M059J (cell line): Measurements from ENCODE around the gene ST6GAL1. TPM values are rescaled to one million over a fixed set of nuclear protein-coding genes. Genes with fewer than 3 reads are reported as not detected.

Experiments used
- DNase-seq: peaks from one replicate; pipeline ENCODE4 v3.0.0-alpha.2; 2012; ENCODE audit warnings: low read depth
- total RNA-seq: library from RNA; depleted of rRNA; stranded (reverse); fragments of >200 nt; shearing (Covaris generic); gene quantifications from 2 replicates; pipeline ENCODE4 v1.2.3, GENCODE V29; 2014

The ST6GAL1 gene
- total RNA-seq, 1 experiment from 2014 or later, result 1.2 TPM

DNA sequence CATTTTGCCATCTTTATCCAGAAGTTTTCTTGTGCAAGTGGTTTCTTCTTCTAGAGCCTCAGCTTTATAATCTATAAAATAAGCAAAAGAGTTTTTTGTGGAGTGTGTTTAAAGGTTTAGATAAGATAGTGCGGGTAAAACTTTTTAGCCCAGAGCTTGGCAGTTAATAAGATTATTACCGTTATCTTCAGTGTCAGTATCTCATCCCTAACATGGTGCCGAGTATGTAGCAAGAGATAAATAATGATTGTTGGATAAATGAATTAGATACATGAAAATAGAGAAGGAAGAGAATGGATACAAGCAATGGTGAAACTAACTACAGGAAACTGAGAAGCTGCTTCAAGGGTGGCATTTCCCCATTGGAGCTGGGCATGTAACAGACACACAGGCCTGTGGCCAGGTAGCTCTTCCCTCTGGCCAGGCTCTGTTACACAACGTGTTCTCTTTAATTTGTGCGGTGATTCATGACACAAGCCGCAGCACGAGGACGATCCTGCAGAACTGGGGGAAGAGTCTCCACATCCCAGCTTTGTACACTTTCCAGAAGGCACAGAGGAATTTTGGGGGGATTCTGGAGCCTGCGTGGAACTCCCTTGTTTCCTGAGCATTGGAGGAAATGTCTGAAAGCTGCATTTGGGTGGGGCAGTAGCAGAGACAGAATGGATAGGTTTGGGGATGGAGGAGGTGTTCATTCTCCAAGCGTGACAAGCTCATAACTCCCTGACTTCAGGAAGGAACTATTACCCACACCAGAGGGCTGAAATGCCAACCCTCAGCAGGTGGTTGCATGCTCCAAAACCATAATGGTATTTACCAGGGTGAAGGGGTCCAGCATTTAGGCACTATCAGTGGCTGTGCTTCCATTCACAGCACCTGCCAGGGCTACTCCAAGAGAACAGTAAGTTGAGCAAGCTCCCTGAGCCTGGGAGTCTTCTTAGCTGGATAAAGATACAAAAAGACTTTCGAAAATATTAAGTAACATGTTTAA, 14.2 kb upstream of the ST6GAL1 start:
- no peak for DNase-seq

GRCh38 chr3:186917512-186918312, 12.6 kb upstream of the ST6GAL1 start:
- no peak for DNase-seq

- no peak for DNase-seq
Measured at GRCh38 chr3:186920301-186920700, 10.0 kb upstream of the ST6GAL1 start.

GRCh38 chr3:186920796-186921195, 9.5 kb upstream of the ST6GAL1 start:
- DNase-seq, result no peak

GRCh38 chr3:186921578-186921977, 8.7 kb upstream of the ST6GAL1 start:
- no peak for DNase-seq

DNA sequence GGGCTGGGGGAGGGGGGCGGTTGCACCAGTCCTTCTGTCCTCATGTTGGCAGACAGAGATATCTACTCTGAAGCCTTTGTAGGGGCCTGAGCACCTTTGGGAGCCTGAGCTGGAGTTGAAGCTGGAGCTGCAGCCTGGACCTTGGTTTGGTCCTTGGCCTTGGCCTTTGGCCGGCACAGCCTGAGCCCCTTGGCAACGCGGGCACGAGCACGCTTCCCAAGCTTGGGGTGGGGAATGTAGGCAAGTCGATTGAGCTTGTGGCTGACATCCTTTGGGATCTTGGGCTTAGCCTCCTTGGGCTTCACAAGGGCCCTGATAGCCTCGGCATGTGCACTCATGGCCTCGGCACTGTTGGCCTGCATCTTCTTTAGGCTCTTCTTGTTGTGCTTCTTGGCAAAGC, 8.1 kb upstream of the ST6GAL1 start:
- no peak for DNase-seq

DNA sequence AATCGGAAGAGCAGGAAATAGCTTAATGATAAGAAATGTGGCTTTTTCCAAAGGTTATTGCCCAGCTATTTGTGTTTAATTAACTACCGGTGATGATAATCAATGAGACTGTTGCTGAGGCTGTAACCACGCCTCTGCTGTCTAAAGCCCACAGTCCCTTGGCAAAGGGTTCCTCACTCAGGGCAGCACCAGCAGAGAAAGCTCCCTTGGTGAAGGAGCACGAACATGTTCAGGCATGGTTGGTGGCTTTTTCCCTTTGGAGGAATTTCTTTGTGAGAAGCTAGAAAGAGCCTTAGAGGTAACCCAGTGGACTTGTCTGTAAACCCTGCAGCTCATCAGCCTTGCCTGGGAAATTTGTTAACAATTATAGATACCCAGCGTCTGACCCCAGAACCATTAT, 7.5 kb upstream of the ST6GAL1 start:
- no peak for DNase-seq

DNA sequence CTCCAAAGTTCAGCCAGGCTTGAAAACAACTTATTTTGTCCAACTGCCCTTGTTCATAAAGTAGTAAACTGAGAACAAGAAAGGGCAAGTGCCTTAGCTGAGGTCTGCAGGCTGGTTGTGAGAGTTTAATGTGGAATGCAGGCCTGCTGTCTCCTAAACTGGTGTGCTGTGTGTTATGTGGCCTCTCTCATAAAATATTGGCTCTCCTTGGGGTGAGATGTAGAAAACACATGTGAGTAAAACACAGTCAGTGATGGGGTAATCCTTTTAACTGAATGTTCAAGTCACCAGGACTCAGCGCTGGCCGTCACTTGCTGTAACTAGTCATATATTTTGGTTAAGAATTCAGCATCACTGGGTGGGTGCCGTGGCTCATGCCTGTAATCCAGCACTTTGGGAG, 7.1 kb upstream of the ST6GAL1 start:
- DNase-seq, result no peak

DNA sequence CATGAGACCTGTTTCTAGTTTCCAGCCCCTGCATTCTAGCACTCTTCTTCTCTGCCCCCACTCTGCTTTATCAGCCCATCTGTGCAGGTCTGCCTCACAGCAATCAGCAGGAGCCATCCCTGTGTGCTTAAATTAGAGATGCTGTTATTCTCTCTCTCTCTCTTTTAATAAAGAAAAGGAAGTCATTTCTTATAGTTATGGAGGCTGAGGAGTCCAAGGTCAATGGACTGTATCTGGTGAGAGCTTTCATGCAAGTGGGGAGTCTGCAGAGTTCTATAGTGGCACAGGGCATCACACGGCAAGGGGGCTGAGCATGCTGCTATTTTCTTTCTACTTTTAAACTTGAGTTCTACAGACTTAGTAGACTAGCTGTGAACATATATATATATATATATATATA, 4.5 kb upstream of the ST6GAL1 start:
- DNase-seq, result no peak

GRCh38 chr3:186929186-186929585, 1.1 kb upstream of the ST6GAL1 start:
- peak; percentile 23 for DNase-seq

DNA sequence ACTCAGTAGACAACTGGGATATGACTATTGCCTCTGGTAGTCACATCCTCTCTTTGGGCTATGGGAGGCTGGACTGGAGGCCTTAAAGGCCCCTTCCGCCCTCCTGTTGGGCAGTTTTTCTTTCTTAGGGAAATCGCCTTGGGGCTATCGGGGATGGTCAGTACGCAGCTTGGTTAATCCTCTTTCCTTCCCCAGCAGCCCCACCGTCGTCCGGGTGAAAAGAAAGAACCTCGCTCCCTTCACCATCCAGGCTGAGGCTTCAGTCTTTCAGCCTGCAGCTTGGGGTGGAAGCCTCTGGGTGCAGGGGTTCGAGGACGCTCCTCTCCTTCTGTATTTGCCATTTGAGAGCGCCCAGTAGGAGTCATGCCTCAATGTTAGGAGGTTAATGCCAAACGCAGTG, 641 bp upstream of the ST6GAL1 start:
- no peak for DNase-seq

GRCh38 chr3:186930641-186931531, 560 bp downstream of the ST6GAL1 start:
- DNase-seq, result peak; percentile 72

DNA sequence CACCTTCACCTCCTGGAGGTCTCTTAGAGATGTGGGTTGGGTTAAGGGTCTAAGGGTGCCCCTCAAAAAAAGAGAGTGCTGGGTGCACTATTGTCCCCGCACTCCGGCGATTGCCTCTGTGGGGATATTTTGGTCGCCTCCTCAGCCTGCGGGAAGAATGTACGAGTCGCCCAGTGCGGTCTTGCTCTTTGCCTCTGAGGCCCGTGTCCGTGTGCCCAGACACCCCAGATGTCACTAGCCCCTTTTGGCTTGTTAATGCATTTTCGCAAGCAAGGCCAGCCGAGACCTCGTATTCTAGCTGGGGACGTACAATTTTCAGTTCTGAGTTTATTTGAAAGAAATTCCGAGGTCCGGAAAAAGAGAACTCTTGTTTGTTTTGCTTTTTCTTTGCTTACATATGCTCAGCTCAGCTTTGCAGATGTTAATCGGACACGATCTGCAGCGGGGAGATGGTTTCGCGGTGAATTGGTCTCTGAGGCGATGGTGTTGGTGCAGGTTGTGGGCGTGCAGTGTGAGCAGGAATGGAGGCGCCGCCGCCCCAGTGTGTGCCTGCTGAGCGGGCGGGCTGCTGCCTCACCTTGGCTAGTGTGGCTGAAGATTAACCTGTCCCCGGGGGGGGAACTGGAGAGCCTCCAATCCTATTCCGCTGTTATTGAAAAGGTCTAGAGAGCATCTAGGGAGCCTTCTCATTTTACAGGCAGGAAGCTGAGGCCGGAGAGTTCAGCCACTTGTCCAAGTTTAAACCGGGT, 1.4 kb downstream of the ST6GAL1 start:
- DNase-seq, result peak; percentile 54

DNA sequence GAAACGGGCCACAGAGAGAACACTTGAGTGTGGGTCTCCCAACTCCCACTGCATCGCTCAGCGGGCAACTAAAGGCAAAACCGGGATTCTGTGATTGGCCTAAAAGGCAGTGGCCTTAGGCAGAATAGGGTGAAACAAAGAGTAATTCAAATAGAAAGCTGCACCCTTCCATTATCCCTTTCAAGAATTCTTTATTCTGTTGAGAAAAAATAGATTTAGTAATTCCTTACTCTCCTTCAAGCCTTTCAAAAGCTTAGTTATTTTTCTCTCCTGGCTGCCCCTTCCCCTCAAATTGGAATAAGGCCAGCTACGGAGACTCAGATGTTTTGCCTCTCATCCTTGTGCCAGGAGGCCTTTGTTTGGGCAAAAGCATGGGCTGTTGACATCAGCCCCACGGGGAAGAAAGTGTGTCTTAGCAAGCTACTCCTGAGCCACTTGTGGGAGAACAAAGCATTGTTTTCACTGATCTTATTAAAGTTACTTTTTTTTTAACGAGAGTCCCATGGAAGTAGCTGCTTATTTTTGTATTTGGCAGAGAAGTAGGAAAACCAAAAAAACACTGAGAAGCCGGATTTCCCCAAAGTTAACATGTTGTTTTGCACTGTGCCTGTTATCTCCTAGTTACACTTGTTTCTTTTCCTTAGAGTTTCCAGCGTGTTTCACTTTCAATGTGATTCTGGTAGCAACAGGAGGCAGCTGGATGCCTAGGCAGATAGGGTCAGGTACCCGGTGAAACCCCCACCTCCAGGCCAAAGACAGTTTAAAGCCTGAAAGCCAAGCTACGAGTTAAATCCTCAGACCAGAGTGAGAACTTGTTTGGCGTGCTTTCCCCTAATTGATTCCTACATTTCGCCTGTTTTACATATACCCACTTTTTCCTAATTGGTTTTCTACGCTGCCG, 2.2 kb downstream of the ST6GAL1 start:
- no peak for DNase-seq

DNA sequence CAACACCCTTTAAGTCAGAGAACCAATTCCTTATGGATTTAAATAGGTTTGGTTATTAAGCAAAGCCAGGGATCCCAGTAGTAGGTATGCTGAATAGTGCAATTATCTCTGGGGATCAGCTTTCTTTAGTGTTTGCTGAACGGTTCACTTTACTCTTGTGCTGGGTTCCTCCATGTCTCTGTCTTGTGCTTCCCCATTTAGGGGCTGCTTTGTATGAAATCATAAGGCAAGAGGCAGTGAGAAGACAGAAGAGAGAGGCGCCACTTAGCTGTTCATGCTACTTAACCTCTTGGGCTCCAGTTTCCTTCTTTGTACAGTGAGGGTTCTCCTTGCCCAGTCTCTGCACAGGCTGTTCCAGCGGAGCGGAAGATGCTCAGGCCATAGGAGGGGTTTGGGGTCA, 3.5 kb downstream of the ST6GAL1 start:
- DNase-seq, result no peak

DNA sequence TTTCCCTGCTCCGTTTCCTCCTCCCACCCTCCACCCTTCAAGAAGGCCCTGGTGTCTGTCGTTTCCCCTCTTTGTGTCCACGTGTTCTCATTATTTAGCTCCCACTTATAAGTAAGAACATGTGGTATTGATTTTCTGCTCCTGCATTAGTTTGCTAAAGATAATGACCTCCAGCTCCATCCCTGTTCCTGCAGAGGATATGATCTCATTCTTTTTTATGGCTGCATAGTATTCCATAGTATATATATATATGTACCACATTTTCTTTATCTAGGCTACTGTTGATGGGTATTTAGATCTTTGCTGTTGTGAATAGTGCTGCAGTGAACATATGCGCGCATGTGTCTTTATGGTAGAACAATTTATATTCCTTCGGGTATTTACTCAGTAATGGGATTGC, 4.8 kb downstream of the ST6GAL1 start:
- DNase-seq, result no peak

DNA sequence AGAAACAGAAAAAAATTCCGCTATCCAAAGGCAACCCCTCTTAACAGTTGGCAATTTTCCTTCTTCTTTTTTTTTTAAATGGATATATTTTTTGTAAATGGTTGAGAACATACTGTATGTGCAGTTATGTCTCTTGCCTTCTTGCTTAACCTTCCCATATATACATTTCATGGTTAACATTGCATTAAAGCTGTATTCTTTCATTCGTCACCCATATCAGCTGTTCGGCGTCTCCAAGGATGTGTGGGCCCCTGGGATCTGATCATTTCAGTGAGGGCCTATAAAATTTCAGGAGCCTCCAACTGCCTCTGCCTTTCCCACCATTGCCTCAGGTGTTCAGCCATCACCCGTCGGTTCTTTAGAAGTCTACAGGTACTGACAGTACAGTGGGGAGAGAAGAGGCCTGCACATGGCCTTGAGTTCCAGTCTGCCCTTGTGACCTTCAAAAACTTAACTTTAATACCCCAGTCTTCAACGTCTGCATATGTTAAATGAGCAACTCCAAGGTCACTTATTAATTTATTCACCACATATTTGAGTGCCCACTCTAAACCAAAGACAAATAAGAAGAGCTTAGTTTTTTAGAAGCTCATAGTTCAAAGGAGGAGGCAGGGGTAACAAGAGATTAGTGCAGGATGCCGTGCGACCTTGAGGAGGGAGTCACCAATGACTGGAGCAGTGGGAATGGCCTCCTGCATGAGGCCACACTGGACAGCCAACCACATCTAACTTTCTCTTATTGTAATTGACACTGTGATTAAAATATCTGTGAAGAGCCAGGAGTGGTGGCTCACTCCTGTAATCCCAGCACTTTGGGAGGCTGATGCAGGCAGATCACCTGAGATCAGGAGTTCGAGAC, 6.9 kb downstream of the ST6GAL1 start:
- no peak for DNase-seq

- DNase-seq, result no peak
Measured at GRCh38 chr3:186938716-186939115, 8.4 kb downstream of the ST6GAL1 start.

DNA sequence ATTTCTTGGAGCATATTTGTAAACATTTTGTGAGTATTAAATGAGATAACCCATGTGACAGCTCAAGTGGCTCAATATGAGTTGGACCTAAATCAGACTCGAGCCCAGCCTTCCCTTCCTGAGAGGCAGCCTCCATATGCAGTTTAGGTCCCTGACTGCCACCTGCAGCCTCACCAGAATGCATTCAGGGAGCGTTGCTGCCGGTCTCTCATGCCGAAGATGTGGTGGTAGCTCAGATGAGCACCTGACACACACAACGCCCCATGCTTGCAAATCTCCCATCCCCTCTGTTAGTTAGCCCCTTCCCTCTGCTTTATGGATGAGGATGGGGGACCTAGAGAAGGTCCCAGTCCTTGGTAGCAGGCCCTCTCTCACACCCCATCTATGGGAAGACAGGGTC, 9.2 kb downstream of the ST6GAL1 start:
- DNase-seq, result no peak
